ENCODE results near the gene CAMK2D.

Gene CAMK2D

GRCh38 chr4:113411496-113411938 lies 350.0 kb downstream of the CAMK2D start:
- DNase-seq = no peak

- DNase-seq = no peak
Measured at GRCh38 chr4:113410686-113411085, 350.9 kb downstream of the CAMK2D start.

- no peak for DNase-seq
Measured at GRCh38 chr4:113409181-113409580, 352.4 kb downstream of the CAMK2D start.

GRCh38 chr4:113407409-113407808 lies 354.1 kb downstream of the CAMK2D start:
- no peak for DNase-seq

- DNase-seq = no peak
Measured at GRCh38 chr4:113406723-113407016, 354.9 kb downstream of the CAMK2D start.

GRCh38 chr4:113405874-113406722 lies 355.4 kb downstream of the CAMK2D start:
- DNase-seq = no peak

- no peak for DNase-seq
Measured at GRCh38 chr4:113404841-113405240, 356.7 kb downstream of the CAMK2D start.

- DNase-seq = no peak
Measured at GRCh38 chr4:113404167-113404571, 357.4 kb downstream of the CAMK2D start.

Measured in GF-D8 (cell line).